ENCODE data around the gene PRSS35.
"Not testable (repeated sequence)": the region's sequence is repeated elsewhere in the genome, so short reads cannot be mapped to it uniquely, and the experiment has no call there.

Gene PRSS35

DNA sequence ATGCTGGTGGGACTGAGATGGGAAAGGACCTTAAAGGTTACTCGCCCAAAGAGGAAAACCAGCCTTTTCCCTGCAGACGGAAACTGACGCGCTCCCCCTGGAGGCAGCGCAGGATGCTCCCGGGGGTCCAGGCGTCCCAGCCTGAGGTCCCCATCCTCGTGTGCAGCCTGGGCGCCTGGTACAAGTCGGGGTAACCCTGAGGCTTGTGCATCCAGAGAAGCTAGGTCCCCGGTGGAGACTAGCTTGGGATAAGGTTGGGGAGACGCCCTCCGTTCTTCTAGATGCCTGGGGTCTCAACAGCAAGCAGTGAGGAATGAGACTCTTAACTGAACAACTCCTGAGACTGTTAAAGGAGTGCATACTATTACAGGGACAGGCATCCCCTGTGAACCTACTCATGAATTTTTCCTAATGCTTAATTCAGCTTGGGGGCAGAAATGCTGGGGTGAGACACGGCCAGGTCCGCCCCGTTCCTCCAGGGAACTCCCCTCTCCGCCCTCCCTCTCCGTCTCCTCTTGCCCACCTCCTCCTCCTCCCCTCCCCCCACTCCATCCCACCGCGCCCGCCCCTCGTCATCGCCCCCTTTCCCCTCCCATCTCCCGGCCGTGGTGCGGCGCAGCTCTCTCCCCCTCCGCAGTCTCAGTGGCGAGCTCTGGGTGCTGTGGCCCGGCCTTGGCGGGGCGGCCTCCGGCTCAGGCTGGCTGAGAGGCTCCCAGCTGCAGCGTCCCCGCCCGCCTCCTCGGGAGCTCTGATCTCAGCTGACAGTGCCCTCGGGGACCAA lies at the start of gene PRSS35:
Gene PRSS35, plus strand, starts transcription at position 634 of the 781 bp plus-strand sequence. CDS start 10,908 bp downstream, outside the sequence.
- peak; percentile 38 for DNase-seq

DNA sequence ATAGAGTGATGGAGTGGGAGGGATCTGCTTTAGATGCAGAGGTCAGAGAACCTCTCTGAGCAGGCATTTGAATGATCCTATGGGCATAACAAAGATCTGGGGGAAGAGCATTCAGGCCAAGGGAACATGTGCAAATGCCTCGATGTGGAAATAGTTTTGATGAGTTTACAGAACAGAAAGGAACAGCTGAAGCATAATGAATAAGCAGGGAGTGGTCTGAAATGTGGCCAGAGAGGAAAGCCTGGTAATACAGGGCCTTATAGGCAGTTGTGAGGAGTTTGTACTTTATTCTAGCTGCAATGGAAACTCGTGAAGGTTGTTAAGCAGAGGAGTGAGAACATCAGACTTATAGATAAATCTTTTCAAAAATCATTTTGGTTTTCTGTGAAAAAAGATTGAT lies 48.4 kb upstream of the PRSS35 start:
- DNase-seq, result no peak

DNA sequence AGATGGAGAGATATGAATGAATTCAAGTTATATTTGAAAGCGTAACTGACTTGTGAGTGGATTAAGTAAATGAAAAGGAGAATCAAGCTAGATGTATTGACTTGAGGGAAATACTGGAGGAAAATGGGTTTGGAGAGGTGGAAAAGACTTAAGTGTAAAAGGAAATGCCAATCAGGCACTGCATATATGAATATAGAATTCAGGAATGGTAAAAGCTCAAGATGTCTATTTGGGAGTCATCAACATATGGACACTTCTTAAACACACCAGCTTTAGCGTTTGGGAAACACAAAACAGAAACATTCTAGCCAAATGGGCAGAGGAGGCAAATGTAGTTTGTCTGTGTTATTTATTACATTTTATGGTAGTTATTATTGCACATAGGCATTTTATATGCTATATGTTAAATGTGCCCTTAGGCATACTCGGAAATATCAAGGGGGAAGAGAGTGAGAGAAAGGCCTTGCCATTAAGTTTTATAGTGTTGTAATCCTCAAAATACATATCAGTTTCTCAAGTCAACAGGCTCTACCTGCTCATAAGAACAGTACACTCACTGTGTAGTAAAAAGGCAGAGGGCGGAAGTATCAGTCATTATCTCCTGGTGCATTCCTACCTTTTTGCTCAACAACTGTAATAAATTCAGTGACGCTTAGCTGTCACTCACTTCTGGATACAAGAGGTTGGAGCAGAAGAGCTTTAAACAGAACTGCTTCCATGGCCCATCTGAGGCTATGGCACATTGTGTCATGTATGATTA lies 47.8 kb upstream of the PRSS35 start:
- no peak for DNase-seq

DNA sequence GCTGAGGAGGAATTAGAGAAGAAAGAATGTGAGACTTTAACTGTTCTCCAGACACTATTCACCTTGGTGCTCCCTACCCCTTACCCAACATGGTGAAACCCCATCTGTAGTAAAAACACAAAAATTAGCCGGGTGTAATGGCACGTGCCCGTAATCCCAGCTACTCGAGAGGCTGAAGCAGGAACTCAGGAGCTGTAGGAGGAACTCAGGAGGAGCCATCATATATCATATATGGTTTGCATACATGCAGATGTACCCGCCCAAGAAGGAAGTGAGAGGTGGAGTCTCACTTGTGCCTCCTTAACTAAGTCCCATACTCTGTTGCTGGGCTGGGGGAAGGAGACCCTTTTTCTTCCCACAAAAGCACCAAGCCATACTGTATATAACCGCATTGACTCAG lies 46.0 kb upstream of the PRSS35 start:
- no peak for DNase-seq

DNA sequence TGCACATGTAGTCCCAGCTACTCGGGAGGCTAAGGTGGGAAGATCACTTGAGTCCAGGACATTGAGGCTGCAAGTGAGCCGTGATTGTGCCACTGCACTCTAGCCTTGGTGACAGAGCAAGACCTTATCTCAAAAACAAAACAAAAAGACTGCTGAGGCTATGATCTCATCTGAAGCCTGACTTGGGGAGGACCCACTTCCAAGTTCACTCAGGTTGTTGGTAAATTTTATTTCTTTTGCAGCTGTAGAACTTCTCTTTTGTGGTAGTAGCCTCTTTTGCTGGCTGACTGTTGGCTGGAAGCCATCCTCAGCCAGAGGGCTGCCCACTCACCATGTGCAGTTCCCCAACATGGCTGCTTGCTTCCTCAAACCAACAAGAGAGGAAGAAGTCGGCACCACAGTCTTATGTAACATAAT lies 44.7 kb upstream of the PRSS35 start:
- no peak for DNase-seq

- DNase-seq, result no peak
Measured at GRCh38 chr6:83470001-83470400, 42.3 kb upstream of the PRSS35 start.

DNA sequence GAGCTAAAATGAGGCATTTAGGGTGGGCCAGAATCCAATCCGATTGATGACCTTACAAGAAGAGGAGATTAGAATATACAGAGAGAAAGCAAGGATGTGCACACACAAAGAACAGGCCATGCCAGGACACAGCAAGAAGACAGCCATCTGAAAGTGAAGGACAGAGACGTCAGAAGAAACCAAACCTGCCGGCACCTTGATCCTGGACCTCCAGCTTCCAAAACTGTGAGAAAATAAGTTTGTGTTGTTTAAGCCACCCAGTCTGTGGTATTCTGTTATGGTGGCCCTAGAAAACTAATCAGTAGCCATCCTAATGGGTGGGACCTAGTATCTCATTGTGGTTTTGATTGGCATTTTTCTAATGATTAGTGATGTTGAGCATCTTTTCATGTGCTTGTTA lies 41.7 kb upstream of the PRSS35 start:
- no peak for DNase-seq

GRCh38 chr6:83472767-83473166 lies 39.6 kb upstream of the PRSS35 start:
- no peak for DNase-seq

- DNase-seq, result no peak
Measured at GRCh38 chr6:83474309-83474708, 38.0 kb upstream of the PRSS35 start.

DNA sequence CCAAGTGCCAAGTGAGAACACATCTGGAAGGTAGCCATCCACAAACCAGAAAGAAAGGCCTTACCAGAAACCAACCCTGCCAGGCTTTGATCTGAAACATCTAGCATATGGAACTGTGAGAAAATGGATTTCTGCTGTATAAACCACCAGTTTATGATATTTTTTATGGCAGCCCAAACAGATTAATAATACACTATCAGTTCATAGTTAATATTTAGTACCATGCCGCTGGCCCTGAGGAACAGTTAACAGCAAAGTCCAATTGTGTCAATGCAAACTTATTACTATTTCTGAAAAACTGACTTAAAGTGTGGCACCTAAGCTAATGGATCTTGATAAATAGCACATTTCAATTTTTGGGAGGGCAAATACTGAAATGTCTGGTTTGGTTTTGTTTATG lies 35.4 kb upstream of the PRSS35 start:
- DNase-seq, result no peak

DNA sequence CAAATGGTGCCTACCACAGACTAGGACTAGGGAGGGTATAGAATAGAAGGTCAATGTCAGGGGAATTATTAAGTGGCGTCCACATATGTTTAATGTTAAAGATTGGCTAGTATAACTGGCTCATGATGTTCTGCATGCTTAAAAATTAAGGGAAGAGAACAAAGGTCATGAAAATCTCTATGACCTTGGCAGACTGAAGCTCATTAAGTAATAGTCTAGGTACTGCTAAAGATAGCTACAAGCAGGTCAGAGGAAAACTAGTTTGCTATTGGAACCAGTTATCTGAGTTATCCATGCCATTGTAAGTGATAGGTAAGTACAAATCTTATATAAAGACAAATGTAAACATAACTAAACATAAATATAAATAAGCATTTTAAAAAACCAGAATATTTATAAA lies 32.9 kb upstream of the PRSS35 start:
- DNase-seq, result no peak

DNA sequence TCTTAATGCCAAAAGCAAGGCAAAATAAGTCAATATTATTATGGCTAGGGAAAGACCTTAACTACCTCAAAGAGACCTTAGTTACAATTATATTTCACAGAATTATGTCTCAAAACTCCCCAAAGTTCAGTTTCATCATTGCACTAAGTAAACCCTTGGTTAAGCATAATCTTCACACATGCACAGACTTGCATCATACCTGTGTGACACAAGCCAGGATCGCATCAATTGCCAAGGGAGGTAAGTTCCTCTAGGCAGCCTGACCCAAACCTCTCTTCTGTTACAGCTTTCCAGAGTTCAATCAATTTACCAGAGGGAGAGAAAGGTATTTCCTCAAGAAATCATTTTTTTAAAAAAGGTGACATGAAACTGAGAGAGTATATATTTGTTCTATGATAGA lies 31.9 kb upstream of the PRSS35 start:
- no peak for DNase-seq

DNA sequence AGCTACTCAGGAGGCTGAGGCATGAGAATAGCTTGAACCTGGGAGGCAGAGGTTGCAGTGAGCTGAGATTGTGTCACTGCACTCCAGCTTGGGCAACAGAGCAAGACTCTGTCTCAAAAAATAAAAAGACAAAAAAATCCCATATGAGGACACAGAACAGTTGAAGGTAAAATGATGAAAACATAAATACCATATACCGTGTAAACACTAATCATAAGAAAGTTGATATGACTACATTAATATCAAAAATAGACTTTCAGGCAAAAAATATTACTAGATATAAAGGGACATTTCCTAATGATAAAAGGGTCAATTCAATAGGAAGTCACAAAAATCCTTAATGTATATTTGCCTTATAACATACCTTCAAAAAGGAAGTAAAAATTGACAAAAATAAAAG lies 30.4 kb upstream of the PRSS35 start:
- DNase-seq, result not testable (repeated sequence)

GRCh38 chr6:83488448-83488847 lies 23.9 kb upstream of the PRSS35 start:
- no peak for DNase-seq

GRCh38 chr6:83488861-83489260 lies 23.5 kb upstream of the PRSS35 start:
- no peak for DNase-seq

GRCh38 chr6:83490217-83490807 lies 22.0 kb upstream of the PRSS35 start:
- no peak for DNase-seq

GRCh38 chr6:83505356-83505755 lies 7.0 kb upstream of the PRSS35 start:
- DNase-seq, result no peak

DNA sequence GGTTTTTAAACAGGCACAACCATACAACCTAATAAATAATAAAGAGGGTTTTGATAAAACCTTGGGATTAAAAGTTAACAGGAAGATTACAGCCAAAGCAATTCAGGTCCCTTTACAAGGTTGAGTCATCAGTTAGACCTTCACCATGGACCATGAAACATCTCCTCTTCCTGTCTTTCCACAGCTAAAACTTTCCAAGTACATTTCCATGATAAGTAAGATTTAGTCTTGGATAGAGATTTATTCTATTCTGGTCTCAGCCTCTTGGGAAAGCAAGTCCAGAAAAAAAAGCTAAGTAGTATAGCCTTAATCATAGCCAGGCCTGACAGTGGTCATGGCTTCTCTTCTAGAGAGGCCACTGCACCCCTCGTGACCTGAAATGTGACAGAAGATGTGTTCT lies 2.9 kb upstream of the PRSS35 start:
- DNase-seq, result no peak

DNA sequence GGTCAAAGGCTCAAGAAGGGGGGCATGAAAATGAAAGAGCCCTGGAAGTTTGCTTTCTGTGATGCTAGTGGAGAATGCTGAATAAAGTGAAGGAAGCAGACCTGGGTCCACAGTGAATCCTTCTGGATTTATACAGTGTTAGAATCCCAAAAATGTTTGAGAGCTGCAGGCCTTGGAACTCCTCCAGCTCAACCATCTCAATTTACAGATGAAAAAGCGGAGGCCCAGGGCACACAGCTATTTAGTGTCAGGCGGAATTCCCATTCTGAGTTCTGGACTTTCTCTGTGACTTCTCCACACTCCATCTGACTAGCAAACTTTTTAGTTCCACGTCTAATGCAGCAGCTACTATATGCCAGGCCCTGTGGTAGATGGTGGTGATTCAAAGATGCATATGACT lies 1.5 kb upstream of the PRSS35 start:
- DNase-seq, result no peak

DNA sequence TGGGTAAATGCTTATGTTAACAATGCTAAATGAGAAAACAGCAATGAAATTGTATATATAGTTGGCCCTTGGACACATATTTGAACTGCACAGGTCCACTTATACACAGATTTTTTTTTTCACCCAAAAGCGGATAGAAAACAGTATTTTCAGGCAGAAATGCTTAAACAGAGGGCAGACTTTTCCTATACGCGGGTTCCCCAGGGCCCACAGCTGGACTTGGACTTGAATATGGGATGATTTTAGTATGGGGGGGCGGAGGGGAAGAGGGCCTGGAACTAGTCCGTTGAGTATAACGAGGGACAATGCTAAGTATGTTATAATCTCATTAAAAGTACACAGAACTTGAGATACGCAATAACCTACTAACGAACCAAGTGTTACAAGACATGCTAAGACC lies 1.1 kb upstream of the PRSS35 start:
- no peak for DNase-seq

DNA sequence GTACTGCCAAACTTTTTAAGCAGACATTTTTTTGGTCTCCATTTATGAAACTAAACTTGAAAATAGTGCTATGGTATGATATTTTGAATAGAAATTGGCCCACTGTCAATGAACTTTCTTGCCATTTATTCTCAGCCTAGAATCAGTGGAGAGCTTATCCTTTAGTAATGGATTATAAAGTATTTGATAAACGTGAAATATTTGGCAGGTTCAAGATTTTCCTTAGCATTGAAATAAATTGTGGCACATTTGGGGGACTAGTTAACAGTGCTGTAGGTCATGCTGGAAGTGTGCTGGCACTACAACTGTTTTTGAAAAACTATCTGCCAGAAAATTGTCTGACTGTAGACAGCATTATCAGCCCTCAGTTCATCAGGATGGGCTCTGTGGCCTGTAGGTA lies 2.1 kb downstream of the PRSS35 start:
- DNase-seq, result no peak

DNA sequence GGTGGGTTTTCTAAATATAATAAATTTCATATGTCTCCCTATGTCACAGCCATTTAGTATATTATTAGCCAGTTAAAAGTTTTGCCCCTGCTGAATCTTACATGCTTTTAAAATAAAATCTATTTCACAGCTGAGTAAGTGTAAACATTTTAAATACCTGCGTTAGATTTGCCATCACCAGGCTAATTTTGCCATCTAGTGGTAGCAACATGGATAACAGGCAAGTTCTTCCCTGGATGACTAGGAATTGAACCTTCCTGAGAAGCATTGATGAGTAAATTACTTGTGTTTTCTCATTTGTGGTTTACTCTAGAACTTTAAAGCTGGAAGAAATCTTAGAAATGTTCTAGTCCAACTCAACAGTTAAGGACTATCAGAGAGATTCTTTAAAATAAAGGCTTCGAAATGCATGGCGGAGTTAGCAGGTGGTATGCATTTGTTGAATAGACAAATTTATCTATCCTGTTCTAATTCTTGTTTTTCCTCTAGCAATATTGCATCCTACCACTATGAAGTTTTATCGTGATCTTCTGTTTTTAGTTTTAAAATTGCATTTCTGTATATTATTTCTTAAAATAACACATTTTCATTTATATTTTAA lies 2.6 kb downstream of the PRSS35 start:
- no peak for DNase-seq

GRCh38 chr6:83517500-83517899 lies 5.2 kb downstream of the PRSS35 start:
- DNase-seq, result no peak

Measured in NCI-H524 treated with DMSO at 0.1 percent for 48 hours (cell line).